WI38 (cell line): ENCODE data around the gene GALNT15.

Source experiments
- H3K4me3 ChIP-seq: 2 replicates; pipeline ENCODE4 v1.5.1; 2011; ENCODE audit warnings: low read depth, mild to moderate bottlenecking, control low read depth, low read length
- TF ChIP-seq, protein P1 (sequence below): IDR thresholded peaks from 2 replicates; pipeline ENCODE4 v1.5.1; 2012; ENCODE audit warnings: low read depth, mild to moderate bottlenecking, control low read depth, low read length

The GALNT15 gene

DNA sequence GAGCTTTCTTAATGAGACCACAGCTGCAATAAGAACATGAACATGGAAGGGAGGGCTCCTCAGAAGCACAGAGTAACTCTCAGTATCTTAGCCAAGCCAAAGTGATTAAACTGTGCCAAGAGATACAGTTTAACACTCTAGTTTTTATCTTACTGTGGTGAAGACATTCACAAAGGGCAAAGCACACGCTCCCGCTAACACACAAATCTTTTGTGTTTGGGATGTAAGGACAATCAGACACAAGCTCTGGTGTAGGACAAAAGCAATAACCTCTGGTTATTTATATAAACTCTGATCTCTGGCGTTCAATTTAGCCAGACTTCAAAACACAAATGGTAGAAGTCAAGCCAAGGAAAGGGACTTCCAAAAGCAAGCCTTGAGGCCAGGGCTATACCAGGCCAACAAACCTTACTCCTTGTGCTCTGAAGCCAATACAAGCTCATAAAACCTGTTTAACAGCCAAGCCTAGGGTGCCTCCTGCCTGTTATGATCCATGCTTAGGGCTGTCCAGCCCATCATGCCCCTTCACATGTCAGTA lies 62.4 kb downstream of the GALNT15 start:
- no peak overlapping the region for H3K4me3 ChIP-seq
- TF ChIP-seq, protein P1, sequence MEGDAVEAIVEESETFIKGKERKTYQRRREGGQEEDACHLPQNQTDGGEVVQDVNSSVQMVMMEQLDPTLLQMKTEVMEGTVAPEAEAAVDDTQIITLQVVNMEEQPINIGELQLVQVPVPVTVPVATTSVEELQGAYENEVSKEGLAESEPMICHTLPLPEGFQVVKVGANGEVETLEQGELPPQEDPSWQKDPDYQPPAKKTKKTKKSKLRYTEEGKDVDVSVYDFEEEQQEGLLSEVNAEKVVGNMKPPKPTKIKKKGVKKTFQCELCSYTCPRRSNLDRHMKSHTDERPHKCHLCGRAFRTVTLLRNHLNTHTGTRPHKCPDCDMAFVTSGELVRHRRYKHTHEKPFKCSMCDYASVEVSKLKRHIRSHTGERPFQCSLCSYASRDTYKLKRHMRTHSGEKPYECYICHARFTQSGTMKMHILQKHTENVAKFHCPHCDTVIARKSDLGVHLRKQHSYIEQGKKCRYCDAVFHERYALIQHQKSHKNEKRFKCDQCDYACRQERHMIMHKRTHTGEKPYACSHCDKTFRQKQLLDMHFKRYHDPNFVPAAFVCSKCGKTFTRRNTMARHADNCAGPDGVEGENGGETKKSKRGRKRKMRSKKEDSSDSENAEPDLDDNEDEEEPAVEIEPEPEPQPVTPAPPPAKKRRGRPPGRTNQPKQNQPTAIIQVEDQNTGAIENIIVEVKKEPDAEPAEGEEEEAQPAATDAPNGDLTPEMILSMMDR = no peak

DNA sequence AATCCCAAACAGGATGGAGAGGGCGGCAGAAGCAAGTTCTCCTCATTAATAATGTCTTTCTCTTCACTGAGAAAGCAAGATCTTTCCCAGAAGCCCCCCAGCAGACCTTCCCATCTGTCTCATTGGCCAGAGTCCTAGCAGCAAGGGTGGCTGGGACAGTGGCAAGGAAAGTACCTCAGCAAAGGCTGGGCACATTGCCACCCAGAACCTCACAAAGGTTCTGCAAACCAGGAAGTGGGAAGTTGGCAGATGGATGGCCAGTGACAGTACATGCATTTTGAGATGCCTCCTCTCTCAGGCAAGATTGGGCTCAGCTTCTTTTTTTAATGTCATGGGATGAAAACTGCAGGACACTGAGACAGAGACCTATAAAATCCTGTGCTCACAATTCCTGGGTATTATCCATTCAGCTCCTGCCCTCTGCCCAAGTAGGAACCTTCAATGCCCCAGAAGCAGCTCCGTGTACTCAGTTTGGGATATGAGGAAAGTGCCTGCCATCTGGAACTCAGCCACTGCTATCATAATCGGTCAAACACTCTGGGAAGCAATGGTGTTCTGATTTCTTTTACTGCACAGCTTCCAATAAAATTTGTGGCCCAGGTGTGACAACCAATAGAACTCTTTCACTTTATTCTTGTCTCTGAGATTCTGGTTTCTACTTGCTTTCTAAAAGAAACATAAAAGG lies 64.7 kb downstream of the GALNT15 start:
- TF ChIP-seq, protein P1 = no peak
- no peak overlapping the region for H3K4me3 ChIP-seq

DNA sequence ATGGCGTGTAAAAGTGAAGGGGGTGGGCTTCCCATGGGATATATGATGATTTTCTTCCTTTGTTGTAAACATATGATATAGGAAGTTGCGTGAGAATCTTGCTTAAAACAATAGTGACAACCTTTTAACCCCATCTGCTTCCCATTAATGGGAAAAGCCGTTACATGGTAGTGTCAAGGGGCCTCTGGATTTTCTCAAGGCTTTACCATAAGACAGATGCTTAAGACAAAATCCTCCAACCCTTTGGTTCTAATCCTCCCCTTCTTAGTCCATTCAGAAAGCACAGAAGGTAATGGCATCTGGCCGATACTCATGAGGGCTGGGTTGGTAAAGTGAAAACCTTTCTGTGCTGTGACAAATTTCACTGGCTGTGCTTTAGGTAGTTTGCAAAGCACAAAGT lies 65.3 kb downstream of the GALNT15 start:
- TF ChIP-seq, protein P1 = no peak
- H3K4me3 ChIP-seq = no peak overlapping the region

DNA sequence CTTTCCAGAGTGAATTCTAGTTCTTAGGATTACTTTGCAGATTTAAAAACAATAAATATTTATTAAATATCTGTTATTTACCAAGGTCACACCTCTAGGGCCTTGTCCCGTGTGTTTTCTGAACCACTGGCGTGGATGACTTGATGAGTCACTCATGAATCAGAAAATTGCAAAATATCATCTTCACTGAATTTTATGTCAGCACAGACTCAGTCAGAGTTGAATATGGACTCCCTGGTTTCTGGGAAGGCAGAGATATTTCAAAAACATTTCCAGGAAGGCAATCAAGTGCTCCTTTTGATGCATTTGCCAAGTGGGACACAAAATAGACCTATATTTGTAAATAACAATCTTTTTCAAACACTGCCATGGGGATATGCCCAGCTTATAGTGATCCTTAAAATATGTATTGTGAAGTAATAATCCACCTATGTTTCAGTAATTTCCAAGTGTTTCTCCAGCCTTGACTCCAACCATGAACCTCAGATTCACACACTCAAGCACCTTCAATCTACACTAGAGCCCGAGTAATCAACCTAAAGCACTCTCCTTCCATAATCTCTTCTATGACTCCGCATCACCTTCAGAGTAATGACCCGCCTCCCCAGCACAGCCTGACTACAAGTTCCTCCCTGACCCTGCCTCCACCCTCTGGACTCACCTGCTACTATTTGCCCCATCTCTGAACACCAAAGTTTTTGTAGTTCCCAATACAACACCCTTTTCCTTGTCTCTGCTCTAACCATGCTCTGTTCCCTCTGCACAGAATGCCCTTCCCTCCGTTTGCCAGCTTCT lies 65.9 kb downstream of the GALNT15 start:
- TF ChIP-seq, protein P1 = no peak

DNA sequence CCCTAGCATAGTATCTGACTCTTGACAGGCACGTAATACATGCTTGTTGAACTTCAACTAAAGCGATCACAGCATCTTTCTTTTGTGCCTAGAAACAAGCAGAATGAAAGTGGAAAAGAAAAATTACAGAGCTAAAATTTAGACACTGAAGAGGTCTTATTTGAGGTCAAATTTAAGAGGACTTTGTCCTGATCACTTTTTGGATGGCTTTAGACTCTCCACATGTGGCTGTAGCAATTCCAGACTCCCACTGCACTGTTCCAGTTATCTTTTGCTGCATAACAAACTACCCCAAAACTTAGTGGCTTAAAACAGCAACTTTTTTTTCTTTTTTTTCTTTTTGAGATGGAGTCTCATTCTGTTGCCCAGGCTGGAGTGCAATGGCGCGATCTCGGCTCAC lies 66.7 kb downstream of the GALNT15 start:
- TF ChIP-seq, protein P1 = no peak
- H3K4me3 ChIP-seq = no peak overlapping the region

More for the DNA sequence above, 65.9 kb downstream of the GALNT15 start:
- H3K4me3 ChIP-seq = no peak overlapping the region

DNA sequence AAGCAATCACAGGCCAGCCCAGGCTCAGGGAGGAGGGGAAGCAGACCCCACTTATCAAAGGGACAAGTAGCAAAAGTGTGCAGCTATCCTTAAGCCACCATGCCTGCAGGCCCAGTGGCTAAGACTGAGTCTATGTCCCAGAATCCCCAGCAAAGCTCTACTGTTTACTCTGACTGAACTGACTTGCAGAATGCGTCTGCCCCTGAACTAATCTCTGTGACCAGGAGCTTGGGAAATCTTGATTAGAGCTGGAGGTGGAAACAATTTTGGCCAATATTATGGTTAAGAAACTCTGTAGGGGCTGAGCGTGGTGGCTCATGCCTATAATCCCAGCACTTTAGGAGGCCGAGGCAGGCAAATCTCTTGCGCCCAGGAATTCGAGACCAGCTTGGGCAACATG lies 67.7 kb downstream of the GALNT15 start:
- TF ChIP-seq, protein P1 = no peak
- H3K4me3 ChIP-seq = no peak overlapping the region
